Large intestine (tissue), 3 donors: ENCODE results near the gene TENM3. TPM values are rescaled to one million over a fixed set of nuclear protein-coding genes. Genes with fewer than 3 reads are reported as not detected.

Experiments
- DNase-seq, 2 donors: peaks; one replicate each; pipeline versions ENCODE4 v3.0.0 to v3.0.0-alpha.2; 2013
- H3K27ac ChIP-seq: one replicate; pipeline ENCODE4 v1.5.1; 2013; ENCODE audit warnings: low read length
- H3K27me3 ChIP-seq: 2 replicates; pipeline ENCODE4 v1.6.1; 2013; ENCODE audit warnings: low read length; ENCODE audit not compliant: control insufficient read depth, insufficient read depth
- H3K36me3 ChIP-seq: 2 replicates; pipeline ENCODE4 v1.6.1; 2013; ENCODE audit warnings: low read length; ENCODE audit not compliant: control insufficient read depth, insufficient read depth
- H3K4me1 ChIP-seq: one replicate; pipeline ENCODE4 v1.6.1; 2013; ENCODE audit warnings: low read length; ENCODE audit not compliant: control insufficient read depth, insufficient read depth
- H3K4me3 ChIP-seq: one replicate; pipeline ENCODE4 v1.5.1; 2013; ENCODE audit warnings: low read length
- H3K9me3 ChIP-seq: one replicate; pipeline ENCODE4 v1.6.1; 2013; ENCODE audit warnings: mild to moderate bottlenecking, low read depth, low read length, moderate library complexity; ENCODE audit not compliant: control insufficient read depth
- WGBS: methylation state at CpG from one replicate; pipeline ENCODE4 v1.1.5; 2013; ENCODE audit warnings: low lambda C conversion rate; ENCODE audit not compliant: insufficient coverage; 5-methylcytosine and 5-hydroxymethylcytosine counted together
- polyA plus RNA-seq: library from polyadenylated mRNA; unstranded; fragments of 120-200 nt; gene quantifications from one replicate; pipeline ENCODE4 v1.2.1, GENCODE V29; 2013

TENM3 gene
- polyA plus RNA-seq, 1 donor = 11.9 TPM

DNA sequence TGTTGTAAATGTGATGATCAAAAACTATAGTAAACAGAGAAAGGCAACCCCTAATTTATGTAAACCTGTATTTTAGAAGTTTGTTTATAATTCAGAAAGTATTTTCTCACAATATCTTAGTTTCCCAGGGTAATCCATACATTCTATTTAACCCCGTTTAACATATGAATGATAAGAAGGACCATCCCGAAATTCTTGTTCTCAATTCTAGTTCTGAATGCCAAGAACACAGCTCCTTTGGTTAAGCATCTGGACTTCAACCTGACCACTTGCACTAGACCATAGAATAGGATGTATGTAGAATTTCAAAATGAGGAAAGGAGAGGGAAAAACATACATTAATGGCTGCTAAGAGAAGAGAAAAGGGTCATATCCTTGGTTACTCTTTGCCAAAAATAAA, 227.0 kb downstream of the TENM3 start:
- Histone ChIP-seq H3K4me1 (no peaks in the 10 kb centered on the region), H3K27me3 (no peaks in the 10 kb centered on the region), H3K9me3 (no peaks in the 10 kb centered on the region), H3K27ac (no peak overlapping the region), H3K36me3 (no peaks in the 10 kb centered on the region), H3K4me3 (no peak overlapping the region)
- no peak for DNase-seq
- WGBS = no CpG with 5 or more reads among the region's 2 CpGs

DNA sequence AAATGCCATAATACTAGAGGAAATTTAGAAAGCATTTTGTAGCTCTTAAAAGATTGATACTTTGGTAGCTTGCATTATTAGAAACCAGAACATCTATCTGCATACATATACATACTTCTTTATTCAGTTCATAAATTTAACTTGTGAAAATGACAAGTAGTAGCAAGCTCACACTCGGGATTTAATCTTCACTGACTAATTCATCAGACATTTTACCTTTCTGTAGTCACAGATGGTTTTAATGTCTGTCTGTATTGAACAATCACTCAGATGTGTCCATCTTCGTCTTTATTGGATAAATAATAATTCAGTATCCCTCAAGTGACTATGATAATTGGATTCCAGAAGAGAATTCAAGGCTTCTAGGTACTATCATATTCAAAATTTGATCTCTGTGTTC, 232.3 kb downstream of the TENM3 start:
- no peak for DNase-seq
- Histone ChIP-seq H3K27ac (no peak overlapping the region), H3K4me3 (no peak overlapping the region), H3K4me1 (no peaks in the 10 kb centered on the region), H3K9me3 (no peaks in the 10 kb centered on the region), H3K36me3 (no peaks in the 10 kb centered on the region), H3K27me3 (no peaks in the 10 kb centered on the region)
- WGBS = 80% methylated on average over 1 of the region's 2 CpGs

DNA sequence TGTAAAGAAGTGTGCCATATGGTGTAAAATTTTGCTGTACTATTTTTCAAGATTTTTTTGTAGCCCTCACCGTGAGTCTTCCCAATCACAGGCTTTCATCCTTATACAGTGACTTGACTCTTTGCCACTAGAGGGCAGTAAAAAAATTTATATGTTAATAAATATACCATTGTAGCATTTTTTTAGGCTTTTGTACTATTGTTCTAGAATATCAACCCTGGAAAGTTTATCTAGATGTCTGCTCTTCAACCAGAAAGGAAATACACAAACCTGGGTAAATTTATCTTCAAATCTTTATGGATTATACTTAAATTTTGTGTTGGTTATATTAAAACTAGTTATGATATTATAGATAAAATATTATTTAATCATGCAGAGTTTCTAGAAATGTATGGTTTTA, 235.3 kb downstream of the TENM3 start:
- no peak for DNase-seq
- 0% methylated on average over 1 of the region's 1 CpG for WGBS
- Histone ChIP-seq H3K4me3 (no peak overlapping the region), H3K36me3 (no peaks in the 10 kb centered on the region), H3K27me3 (no peaks in the 10 kb centered on the region), H3K9me3 (no peaks in the 10 kb centered on the region), H3K27ac (no peak overlapping the region), H3K4me1 (no peaks in the 10 kb centered on the region)

DNA sequence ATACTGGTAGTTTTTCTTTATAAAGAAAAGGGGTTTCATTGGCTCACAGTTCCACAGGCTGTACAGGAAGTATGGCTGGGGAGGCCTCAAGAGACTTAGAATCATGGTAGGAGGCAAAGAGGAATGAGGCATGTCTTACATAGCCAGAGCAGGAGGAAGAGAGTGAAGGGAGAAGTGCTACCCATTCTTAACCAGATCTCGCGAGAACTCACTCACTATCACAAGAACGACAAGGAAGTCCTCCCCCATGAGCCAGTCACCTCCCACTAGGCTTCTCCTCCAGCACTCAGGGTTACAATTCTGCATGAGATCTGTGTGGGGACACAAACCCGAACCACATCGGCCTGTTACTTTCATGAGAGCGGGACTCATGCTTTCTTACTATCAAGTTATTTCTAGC, 240.5 kb downstream of the TENM3 start:
- Histone ChIP-seq H3K27ac (no peak overlapping the region), H3K9me3 (no peaks in the 10 kb centered on the region), H3K4me1 (no peaks in the 10 kb centered on the region), H3K4me3 (no peak overlapping the region), H3K36me3 (no peaks in the 10 kb centered on the region), H3K27me3 (no peaks in the 10 kb centered on the region)
- no peak for DNase-seq
- WGBS = 100% methylated on average over 1 of the region's 6 CpGs

DNA sequence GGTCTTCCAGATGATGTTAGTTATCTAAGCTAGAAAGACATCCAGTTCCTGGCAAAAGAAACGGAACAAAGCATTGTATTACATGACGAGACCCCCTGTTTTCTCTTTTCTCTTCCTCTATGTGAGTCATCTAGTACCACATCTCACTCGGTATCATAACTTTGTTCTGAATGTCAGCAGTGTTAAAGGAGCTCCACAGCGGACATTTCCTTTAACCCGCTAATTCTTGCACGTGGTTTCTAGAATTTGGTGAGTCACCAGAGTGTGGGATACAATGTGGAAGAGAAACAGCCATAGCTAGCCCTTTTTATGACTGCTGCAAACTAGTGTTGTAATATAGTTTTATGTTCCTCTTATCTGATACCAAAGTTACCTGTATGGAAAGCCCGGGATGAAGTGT, 243.7 kb downstream of the TENM3 start:
- Histone ChIP-seq H3K4me1 (no peaks in the 10 kb centered on the region), H3K27me3 (no peaks in the 10 kb centered on the region), H3K9me3 (no peaks in the 10 kb centered on the region), H3K36me3 (no peaks in the 10 kb centered on the region), H3K27ac (no peak overlapping the region), H3K4me3 (no peak overlapping the region)
- 14% methylated on average over 1 of the region's 7 CpGs for WGBS
- DNase-seq = peak; percentile 10 to 43

DNA sequence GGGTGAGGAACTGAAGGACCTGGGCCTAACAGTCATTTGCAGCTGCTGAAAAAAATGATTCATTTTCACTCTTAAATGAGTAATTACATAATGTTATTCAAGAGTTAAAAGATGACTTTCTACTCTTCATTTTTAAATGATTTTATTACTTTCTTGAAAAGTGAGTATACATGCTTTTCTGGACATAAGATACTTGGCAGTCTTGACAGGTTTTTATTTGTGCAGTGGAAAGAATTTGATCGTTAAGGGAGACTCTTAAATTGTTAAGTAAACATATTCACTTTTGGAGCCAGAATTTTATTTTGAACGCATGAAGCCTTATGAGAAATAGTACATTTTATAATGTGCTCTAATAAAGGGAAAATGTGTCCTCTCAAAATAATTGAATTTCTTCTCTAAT, 245.7 kb downstream of the TENM3 start:
- Histone ChIP-seq H3K4me1 (no peaks in the 10 kb centered on the region), H3K27ac (no peak overlapping the region), H3K36me3 (no peaks in the 10 kb centered on the region), H3K27me3 (no peaks in the 10 kb centered on the region), H3K4me3 (no peak overlapping the region), H3K9me3 (no peaks in the 10 kb centered on the region)
- no peak for DNase-seq
- 100% methylated on average over 1 of the region's 2 CpGs for WGBS

DNA sequence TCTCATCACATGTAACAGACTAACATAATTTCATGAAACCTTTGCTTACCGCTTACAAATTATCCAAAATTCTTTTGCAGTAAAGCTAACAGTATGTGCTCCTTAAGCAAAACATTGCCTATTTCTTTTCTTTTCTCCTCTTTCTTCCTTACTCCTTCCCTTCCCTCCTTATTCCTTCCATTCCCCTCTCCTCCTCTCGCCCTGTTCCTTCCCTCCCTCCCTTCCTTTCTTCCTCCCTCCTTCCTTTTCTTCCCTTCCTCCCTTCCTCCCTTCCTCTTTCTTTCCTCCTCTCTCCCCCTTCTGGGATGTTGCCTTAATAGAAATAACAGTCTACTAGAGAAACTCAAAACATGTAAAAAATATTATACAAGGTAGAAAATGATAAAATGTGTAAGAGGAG, 246.4 kb downstream of the TENM3 start:
- H3K4me1 ChIP-seq = no peaks in the 10 kb centered on the region
- H3K27me3 ChIP-seq = no peaks in the 10 kb centered on the region
- no peak overlapping the region for H3K4me3 ChIP-seq
- no peak overlapping the region for H3K27ac ChIP-seq
- no peak for DNase-seq
- no peaks in the 10 kb centered on the region for H3K36me3 ChIP-seq
- 89% methylated on average over 2 of the region's 2 CpGs for WGBS
- no peaks in the 10 kb centered on the region for H3K9me3 ChIP-seq

DNA sequence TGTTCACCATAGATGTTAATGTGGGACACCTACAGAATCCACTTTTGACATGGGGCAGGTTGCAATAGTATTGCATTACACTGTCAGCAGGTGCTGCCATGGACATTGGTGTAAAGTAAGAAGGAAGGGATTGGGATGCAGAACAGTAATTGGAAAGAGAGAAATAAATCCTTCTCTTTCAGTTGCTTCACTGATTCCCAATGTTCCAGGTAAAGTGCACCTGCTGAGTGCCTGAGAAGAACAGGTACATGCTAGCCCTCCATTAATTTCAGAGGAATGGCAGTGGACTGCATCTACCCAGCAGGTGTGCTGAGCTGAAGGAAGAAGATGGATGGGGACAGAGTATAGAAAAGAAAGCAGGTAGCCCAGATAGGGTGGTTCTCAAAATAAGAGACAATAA, 248.5 kb downstream of the TENM3 start:
- no peaks in the 10 kb centered on the region for H3K36me3 ChIP-seq
- no peaks in the 10 kb centered on the region for H3K9me3 ChIP-seq
- H3K4me1 ChIP-seq = no peaks in the 10 kb centered on the region
- H3K27me3 ChIP-seq = no peaks in the 10 kb centered on the region
- no peak overlapping the region for H3K4me3 ChIP-seq
- DNase-seq = no peak
- no peak overlapping the region for H3K27ac ChIP-seq

DNA sequence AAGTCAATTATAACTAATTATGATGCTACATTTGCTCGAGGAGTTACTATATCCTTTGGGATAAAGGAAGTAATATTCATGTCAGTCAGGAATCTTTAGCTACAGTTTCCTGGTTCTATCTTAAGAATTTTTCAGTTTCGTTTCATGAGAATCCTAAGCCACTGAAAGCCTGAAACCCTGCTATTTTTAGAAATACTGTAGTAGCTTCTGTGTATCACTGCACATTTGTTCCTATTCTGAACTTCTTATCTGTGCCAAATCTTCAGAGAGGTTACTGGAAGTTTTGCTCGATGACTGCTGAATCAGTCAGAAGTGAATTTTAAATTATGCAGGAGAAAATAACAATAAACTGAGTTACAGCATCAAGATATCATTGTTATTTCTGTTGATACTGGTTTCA, 249.2 kb downstream of the TENM3 start:
- DNase-seq = peak in 1 of 2 donors; percentile 2
- no peaks in the 10 kb centered on the region for H3K27me3 ChIP-seq
- H3K4me3 ChIP-seq = no peak overlapping the region
- H3K36me3 ChIP-seq = no peaks in the 10 kb centered on the region
- no peak overlapping the region for H3K27ac ChIP-seq
- no peaks in the 10 kb centered on the region for H3K9me3 ChIP-seq
- WGBS = 56% methylated on average over 2 of the region's 3 CpGs
- H3K4me1 ChIP-seq = no peaks in the 10 kb centered on the region

DNA sequence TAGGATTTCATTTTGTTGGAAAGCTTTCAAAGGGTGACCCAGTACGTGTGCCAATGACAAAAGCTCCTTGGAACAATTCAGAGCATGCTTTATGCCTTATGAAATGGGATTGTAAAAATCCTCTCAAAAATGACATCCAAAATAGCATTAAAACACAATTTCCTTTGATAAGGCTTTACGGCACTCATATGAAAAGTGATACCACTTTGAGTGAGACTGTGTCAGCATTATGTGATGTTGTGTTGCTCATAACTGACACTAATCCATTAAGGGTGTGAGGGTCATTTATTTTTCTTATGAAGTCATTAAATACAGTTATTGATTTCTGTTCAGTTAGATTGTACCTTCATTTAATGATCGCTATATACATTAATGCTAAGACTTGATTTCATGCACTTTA, 250.2 kb downstream of the TENM3 start:
- no peak for DNase-seq
- Histone ChIP-seq H3K36me3 (no peaks in the 10 kb centered on the region), H3K27ac (no peak overlapping the region), H3K4me1 (no peaks in the 10 kb centered on the region), H3K4me3 (no peak overlapping the region), H3K9me3 (no peaks in the 10 kb centered on the region), H3K27me3 (no peaks in the 10 kb centered on the region)
- 100% methylated on average over 2 of the region's 3 CpGs for WGBS

DNA sequence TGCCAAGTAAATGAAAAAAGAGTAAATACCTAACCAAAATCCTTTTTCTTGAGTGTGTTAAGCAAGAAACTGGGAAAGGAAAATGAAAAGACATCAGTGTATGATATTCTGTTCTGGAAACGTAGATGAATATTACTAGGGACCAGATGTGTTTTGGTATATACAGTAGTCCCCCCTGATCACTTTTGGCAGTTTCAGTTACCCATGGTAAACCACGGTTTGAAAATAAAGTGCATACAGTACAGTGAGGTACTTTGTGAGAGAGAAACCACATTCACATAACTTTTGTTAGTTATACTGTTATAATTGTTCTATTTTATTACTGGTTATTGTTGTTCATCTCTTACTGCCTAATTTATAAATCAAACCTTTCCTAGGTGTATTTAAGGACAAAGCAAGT, 250.9 kb downstream of the TENM3 start:
- no peaks in the 10 kb centered on the region for H3K36me3 ChIP-seq
- WGBS = 80% methylated on average over 2 of the region's 2 CpGs
- no peak overlapping the region for H3K4me3 ChIP-seq

More for the DNA sequence above, 250.9 kb downstream of the TENM3 start:
- DNase-seq = no peak
- Histone ChIP-seq H3K4me1 (no peaks in the 10 kb centered on the region), H3K9me3 (no peaks in the 10 kb centered on the region), H3K27me3 (no peaks in the 10 kb centered on the region), H3K27ac (no peak overlapping the region)
